GM23248 (cell line): Measurements from ENCODE around the gene HMGN2. TPM values are rescaled to one million over a fixed set of nuclear protein-coding genes. Genes with fewer than 3 reads are reported as not detected.
"Not testable (repeated sequence)": the region's sequence is repeated elsewhere in the genome, so short reads cannot be mapped to it uniquely, and the experiment has no call there.

ENCODE experiments used
- DNase-seq: peaks from one replicate; pipeline ENCODE4 v3.0.0-alpha.2; 2015
- H2AFZ ChIP-seq: fragments of 200-600 bp; sonication (generic); 2 replicates; pipeline ENCODE4 v1.6.1; 2016; ENCODE audit warnings: antibody characterized with exemption
- H3F3A ChIP-seq: fragments of 200-600 bp; sonication (generic); 2 replicates; pipeline ENCODE4 v1.6.1; 2016; ENCODE audit warnings: mild to moderate bottlenecking, antibody characterized with exemption, mixed run types; ENCODE audit not compliant: insufficient read depth
- H3K27ac ChIP-seq: fragments of 200-600 bp; sonication (generic); 2 replicates; pipeline ENCODE4 v1.5.1; 2016; ENCODE audit warnings: mild to moderate bottlenecking
- H3K27me3 ChIP-seq: fragments of 200-600 bp; sonication (generic); replicated peaks from 2 replicates; pipeline ENCODE4 v1.6.1; 2016; ENCODE audit warnings: mild to moderate bottlenecking; ENCODE audit not compliant: insufficient read depth
- H3K36me3 ChIP-seq: fragments of 200-600 bp; sonication (generic); 2 replicates; pipeline ENCODE4 v1.6.1; 2016; ENCODE audit warnings: low read depth, mild to moderate bottlenecking
- H3K4me1 ChIP-seq: fragments of 200-600 bp; sonication (generic); 2 replicates; pipeline ENCODE4 v1.6.1; 2016; ENCODE audit warnings: mild to moderate bottlenecking; ENCODE audit not compliant: insufficient read depth
- H3K4me2 ChIP-seq: fragments of 200-600 bp; sonication (generic); one replicate; pipeline ENCODE4 v1.6.1; 2016; ENCODE audit warnings: mild to moderate bottlenecking; ENCODE audit not compliant: unreplicated experiment
- H3K4me3 ChIP-seq: fragments of 200-600 bp; sonication (generic); 2 replicates; pipeline ENCODE4 v1.5.1; 2016; ENCODE audit warnings: mild to moderate bottlenecking
- H3K79me2 ChIP-seq: fragments of 200-600 bp; sonication (generic); 2 replicates; pipeline ENCODE4 v1.6.1; 2016; ENCODE audit warnings: mild to moderate bottlenecking; ENCODE audit not compliant: insufficient read depth
- H3K9ac ChIP-seq: fragments of 200-600 bp; sonication (generic); 2 replicates; pipeline ENCODE4 v1.6.1; 2016; ENCODE audit warnings: mild to moderate bottlenecking
- H3K9me2 ChIP-seq: fragments of 200-600 bp; sonication (generic); 2 replicates; pipeline ENCODE4 v1.6.1; 2016; ENCODE audit warnings: mixed run types, mild to moderate bottlenecking, moderate library complexity; ENCODE audit not compliant: insufficient read depth
- H3K9me3 ChIP-seq: fragments of 200-600 bp; sonication (generic); one replicate; pipeline ENCODE4 v1.6.1; 2017; ENCODE audit warnings: low read depth
- H4K20me1 ChIP-seq: fragments of 200-600 bp; sonication (generic); 2 replicates; pipeline ENCODE4 v1.6.0; 2016; ENCODE audit not compliant: insufficient read depth
- EZH2 ChIP-seq: fragments of 200-600 bp; sonication (generic); IDR thresholded peaks from 2 replicates; pipeline ENCODE4 v1.6.1; 2018; ENCODE audit warnings: antibody characterized with exemption, mild to moderate bottlenecking; ENCODE audit not compliant: insufficient read depth, poor library complexity, severe bottlenecking
- EZH2phosphoT487 ChIP-seq: fragments of 200-600 bp; sonication (generic); IDR thresholded peaks from 2 replicates; pipeline ENCODE4 v1.6.1; 2018; ENCODE audit warnings: antibody characterized with exemption, moderate library complexity, mild to moderate bottlenecking, low read depth; ENCODE audit not compliant: insufficient read depth
- WGBS, 2 experiments: methylation state at CpG; one replicate each; pipeline ENCODE4 v1.1.6; 2015 to 2017; ENCODE audit warnings: low lambda C conversion rate in 2 of 2, low coverage in 1 of 2; ENCODE audit errors: missing lambda C conversion rate in 2 of 2; 5-methylcytosine and 5-hydroxymethylcytosine counted together
- in situ Hi-C: fragments of 300-500 bp; cut with MboI; formaldehyde crosslinking; loops from 2 replicates; pipeline ENCODE4 v1.15.0; 2020
- polyA plus RNA-seq: library from polyadenylated mRNA; unstranded; fragments of >200 nt; fragmentation: Nextera tagmentation; extraction: Ambion mirVana; gene quantifications from 2 replicates; pipeline ENCODE4 v1.2.1, GENCODE V29; 2016
- total RNA-seq: library from RNA; depleted of rRNA; stranded (reverse); fragments of >200 nt; shearing (Covaris generic); gene quantifications from 2 replicates; pipeline ENCODE4 v1.2.3, GENCODE V29; 2014

The HMGN2 gene
- total and polyA plus RNA-seq, 2 experiments from 2014 or later = 216 to 669 TPM

DNA sequence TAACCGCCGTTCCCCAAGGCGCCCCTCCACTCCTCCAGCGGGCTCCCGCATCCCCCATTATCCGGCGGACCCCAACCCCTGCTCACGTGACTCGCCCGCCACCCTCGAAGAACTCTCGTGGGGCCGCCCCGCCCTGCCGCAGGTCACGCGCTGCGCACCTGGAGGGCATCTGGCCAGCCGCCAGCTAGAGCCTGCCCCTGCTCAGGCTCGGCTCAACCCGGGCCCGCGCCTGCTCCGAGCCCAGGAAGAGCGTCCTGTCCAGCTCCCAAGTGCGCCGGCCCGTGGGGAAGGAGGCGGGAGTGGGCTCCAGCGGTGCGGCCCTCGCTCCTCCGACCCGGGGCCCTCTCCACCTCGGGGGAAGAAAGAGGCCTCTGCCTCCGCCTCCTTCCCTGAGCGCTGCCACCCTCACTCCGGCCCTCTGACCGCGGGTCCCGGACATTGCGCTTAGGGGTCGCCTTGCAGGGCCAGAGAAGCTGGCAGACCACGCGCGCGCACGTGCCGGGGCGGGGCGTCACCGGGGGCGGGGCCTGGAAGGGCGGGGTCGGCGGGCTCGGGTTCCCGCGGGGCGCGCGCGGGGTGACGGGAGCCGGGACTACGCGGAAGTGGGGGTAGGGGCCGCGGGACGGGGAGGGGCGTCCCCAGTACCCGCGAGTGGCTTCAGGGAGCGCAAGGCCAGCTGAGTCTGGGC lies 28.4 kb downstream of the HMGN2 start:
- H3K4me1 ChIP-seq = no peaks in the 10 kb centered on the region
- no peaks in the 10 kb centered on the region for H3K27me3 ChIP-seq
- TF ChIP-seq EZH2phosphoT487 = no peak
- no peak for TF ChIP-seq EZH2
- peak overlapping the region; percentile 90 for H2AFZ ChIP-seq
- peak overlapping the region; percentile 92 for H3K4me2 ChIP-seq
- H3K9ac ChIP-seq = peak overlapping the region; percentile 83
- H3K79me2 ChIP-seq = no peaks in the 10 kb centered on the region
- DNase-seq = peak; percentile 85
- 1 to 2% methylated on average over 43 to 65 of the region's 74 CpGs for WGBS, 2 experiments
- H3K27ac ChIP-seq = peak overlapping the region; percentile 63
- H3K9me3 ChIP-seq = no peaks in the 10 kb centered on the region
- no peaks in the 10 kb centered on the region for H3K9me2 ChIP-seq
- H3K4me3 ChIP-seq = peak overlapping the region; percentile 81
- H4K20me1 ChIP-seq = no peaks in the 10 kb centered on the region
- H3K36me3 ChIP-seq = no peaks in the 10 kb centered on the region
- H3F3A ChIP-seq = no peaks in the 10 kb centered on the region
- in situ Hi-C loops = no loop called here

DNA sequence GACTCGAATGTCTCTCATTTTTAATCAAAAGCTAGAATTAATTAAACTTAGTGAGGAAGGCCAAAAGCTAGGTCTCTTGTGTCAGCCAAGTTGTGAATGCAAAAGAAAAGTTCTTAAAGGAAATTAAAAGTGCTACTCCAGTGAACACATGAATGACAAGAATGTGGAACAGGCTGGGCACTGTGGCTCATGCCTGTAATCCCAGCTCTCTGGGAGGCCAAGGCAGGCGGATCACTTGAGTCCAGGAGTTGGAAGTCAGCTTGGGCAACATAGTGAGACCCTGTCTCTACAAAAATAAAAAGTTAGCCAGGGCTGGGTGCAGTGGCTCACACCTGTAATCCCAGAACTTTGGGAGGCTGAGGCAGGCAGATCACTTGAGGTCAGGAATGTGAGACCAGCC lies 38.5 kb downstream of the HMGN2 start:
- H3K9ac ChIP-seq, H3K4me3 ChIP-seq, H3K4me1 ChIP-seq, DNase-seq, H3K4me2 ChIP-seq, H3F3A ChIP-seq, H3K9me2 ChIP-seq, H2AFZ ChIP-seq, in situ Hi-C loops, H3K27ac ChIP-seq, H3K9me3 ChIP-seq, H3K27me3 ChIP-seq, H3K36me3 ChIP-seq, H4K20me1 ChIP-seq, H3K79me2 ChIP-seq: not testable (repeated sequence)
- 48 to 49% methylated on average over 2 of the region's 2 CpGs for WGBS, 2 experiments

DNA sequence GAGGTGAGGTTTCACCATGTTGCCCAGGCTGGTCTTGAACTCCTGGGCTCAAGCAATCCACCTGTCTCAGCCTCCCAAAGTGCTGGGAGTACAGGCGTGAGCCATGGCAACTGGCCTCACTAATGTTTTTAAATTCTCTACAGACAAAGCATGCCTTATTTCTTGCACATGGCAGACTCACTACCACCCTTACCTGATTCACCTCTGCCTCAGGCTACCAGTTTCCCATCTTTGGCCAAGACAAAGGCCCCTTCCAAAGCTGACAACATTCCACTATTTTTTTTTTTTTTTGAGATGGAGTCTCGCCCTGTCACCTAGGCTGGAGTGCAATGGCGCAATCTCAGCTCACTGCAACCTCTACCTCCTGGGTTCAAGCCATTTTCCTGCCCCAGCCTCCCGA lies 43.6 kb downstream of the HMGN2 start:
- H3K79me2 ChIP-seq, DNase-seq, H4K20me1 ChIP-seq, H3K9ac ChIP-seq, H3K9me2 ChIP-seq, H3K9me3 ChIP-seq, H3F3A ChIP-seq, H3K4me1 ChIP-seq, H3K4me3 ChIP-seq, H2AFZ ChIP-seq, H3K36me3 ChIP-seq, H3K4me2 ChIP-seq, in situ Hi-C loops, H3K27ac ChIP-seq, H3K27me3 ChIP-seq: not testable (repeated sequence)
- WGBS, 2 experiments = 64 to 74% methylated on average over 4 of the region's 4 CpGs

DNA sequence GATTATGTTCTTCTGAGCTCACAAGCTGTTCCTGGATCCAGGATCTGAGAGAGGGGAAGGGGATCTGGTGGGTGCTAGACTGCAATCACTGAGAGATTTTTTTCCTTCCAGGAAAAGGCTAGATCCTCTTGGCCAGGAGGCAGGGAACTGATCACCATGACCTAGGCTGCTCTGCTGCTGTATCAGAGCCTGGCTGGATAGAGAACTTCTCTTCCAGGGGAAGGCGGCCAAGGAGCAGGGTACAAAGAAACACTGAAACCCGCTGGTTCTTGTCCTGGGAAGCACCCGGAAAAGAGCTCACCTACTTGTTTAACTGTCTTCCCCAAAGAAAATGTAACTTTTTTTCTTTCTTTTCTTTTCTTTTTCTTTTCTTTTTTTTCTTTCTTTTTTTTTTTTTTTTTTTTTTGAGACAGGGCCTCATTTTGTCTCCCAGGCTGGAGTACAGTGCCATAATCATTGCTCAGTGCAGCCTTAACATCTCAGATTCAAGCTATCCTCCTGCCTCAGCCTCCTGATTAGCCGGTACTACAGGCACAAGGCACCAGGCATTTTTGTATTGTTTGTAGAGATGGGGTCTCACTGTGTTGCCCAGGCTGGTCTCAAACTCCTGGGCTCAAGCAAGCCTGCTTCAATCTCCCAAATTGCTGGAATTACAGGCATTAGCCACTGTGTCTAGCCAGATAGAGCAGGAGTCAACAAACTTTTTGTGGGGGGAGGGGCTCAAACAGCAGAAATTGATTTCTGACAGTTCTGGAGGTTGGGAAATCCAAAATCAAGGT lies 44.9 kb downstream of the HMGN2 start:
- 78 to 80% methylated on average over 4 of the region's 4 CpGs for WGBS, 2 experiments
- Histone ChIP-seq H3K4me3 (no peak overlapping the region), H3K9me2 (no peaks in the 10 kb centered on the region), H3K9me3 (no peaks in the 10 kb centered on the region), H3K27me3 (no peaks in the 10 kb centered on the region), H3K27ac (no peak overlapping the region), H2AFZ (no peak overlapping the region), H4K20me1 (no peaks in the 10 kb centered on the region), H3K79me2 (no peaks in the 10 kb centered on the region), H3K36me3 (no peaks in the 10 kb centered on the region), H3K4me2 (no peak overlapping the region), H3K4me1 (no peaks in the 10 kb centered on the region), H3K9ac (no peak overlapping the region), H3F3A (no peaks in the 10 kb centered on the region)
- in situ Hi-C loops = no loop called here
- DNase-seq = no peak
- TF ChIP-seq EZH2phosphoT487 (no peak), EZH2 (no peak)

DNA sequence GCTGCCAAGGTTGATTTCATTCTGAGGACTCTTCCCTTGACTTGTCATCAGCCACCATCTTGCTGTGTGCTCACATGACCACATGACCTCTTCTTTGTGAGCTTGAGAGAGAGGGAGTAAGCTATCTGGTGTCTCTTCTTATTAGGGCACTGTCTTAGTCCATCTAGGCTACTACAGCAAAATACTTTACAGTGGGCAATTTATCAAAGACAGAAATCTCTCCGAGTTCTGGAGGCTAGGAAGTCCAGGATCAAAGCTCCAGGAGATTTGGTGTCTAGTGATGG lies 45.5 kb downstream of the HMGN2 start:
- in situ Hi-C loops = no loop called here
- H2AFZ ChIP-seq = no peak overlapping the region
- DNase-seq = no peak
- no peak overlapping the region for H3K4me3 ChIP-seq
- H3K9me3 ChIP-seq = no peaks in the 10 kb centered on the region
- 26 to 31% methylated on average over 1 of the region's 1 CpG for WGBS, 2 experiments
- H3K9ac ChIP-seq = no peak overlapping the region
- H3K4me1 ChIP-seq = no peaks in the 10 kb centered on the region
- no peaks in the 10 kb centered on the region for H3K79me2 ChIP-seq
- H3F3A ChIP-seq = no peaks in the 10 kb centered on the region
- no peaks in the 10 kb centered on the region for H3K27me3 ChIP-seq
- H3K4me2 ChIP-seq = no peak overlapping the region
- H3K36me3 ChIP-seq = no peaks in the 10 kb centered on the region
- no peak overlapping the region for H3K27ac ChIP-seq
- no peak for TF ChIP-seq EZH2
- TF ChIP-seq EZH2phosphoT487 = no peak
- H3K9me2 ChIP-seq = no peaks in the 10 kb centered on the region
- H4K20me1 ChIP-seq = no peaks in the 10 kb centered on the region
